Hematopoietic multipotent progenitor cell treated with erythropoietin and hydrocortisone succinate and interleukin-3 and kit ligand, for 6 days (in vitro differentiated cells): ENCODE data around the gene BACH1.

Experiments used
- DNase-seq: peaks from one replicate; pipeline ENCODE4 v3.0.0-alpha.2; 2015

BACH1 gene

GRCh38 chr21:29384683-29385359, 86.1 kb downstream of the BACH1 start:
- DNase-seq: no peak

GRCh38 chr21:29385934-29386520, 87.3 kb downstream of the BACH1 start:
- DNase-seq: no peak

DNA sequence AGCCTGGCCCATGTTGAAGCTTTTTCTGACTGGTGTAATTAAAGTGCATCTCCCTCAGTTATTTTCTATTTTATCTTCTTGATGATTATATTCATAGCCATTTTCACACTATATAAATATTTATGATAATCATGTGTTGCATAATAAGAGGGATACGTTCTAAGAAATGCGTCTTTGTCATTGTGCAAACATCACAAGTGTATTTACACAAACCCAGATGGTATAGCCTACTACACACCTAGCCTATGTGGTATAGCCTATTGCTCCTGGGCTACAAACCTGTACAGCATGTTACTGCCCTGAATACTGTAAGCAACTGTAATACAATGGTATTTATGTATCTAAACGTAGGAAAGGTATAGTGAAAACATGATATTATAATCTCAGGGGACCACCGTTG, 88.1 kb downstream of the BACH1 start:
- no peak for DNase-seq

GRCh38 chr21:29387598-29387997, 88.9 kb downstream of the BACH1 start:
- no peak for DNase-seq

- no peak for DNase-seq
Observed at GRCh38 chr21:29389136-29389535, 90.4 kb downstream of the BACH1 start.

- DNase-seq: no peak
Observed at GRCh38 chr21:29390778-29391177, 92.1 kb downstream of the BACH1 start.

- no peak for DNase-seq
Observed at GRCh38 chr21:29394051-29394450, 95.3 kb downstream of the BACH1 start.
